IMR-90 (cell line): Measurements from ENCODE around the gene CAPZA3. TPM values are rescaled to one million over a fixed set of nuclear protein-coding genes. Genes with fewer than 3 reads are reported as not detected.

ENCODE experiments used
- ATAC-seq: fragments of 200-7000 bp; cut with Tn5 transposase; 2 replicates; pipeline ENCODE4 v1.9.1; 2020; ENCODE audit warnings: low read depth, mild to moderate bottlenecking, moderate library complexity
- BruUV-seq: library from RNA; stranded (reverse); fragments of 400-500 nt; replicated peaks from 2 replicates; lab custom pipeline; 2021; lab: Mats Ljungman, UMichigan
- CTCF ChIA-PET: fragments of 300-600 bp; formaldehyde crosslinking; extraction: SDS; loops from one replicate; lab custom pipeline; 2021; ENCODE audit warnings: antibody characterized with exemption; lab: Yijun Ruan, JAX
- POLR2A ChIA-PET: fragments of 300-600 bp; sonication (Branson Sonifier 250); formaldehyde crosslinking; loops from one replicate; lab custom pipeline; 2022; ENCODE audit warnings: antibody characterized with exemption; ENCODE audit not compliant: unreplicated experiment; lab: Charles Lee
- DNase-seq: peaks from one replicate; pipeline ENCODE4 v3.0.0; 2013
- H2AFZ ChIP-seq: replicated peaks from 2 replicates; pipeline ENCODE3; 2013; ENCODE audit warnings: low read length, mild to moderate bottlenecking; ENCODE audit not compliant: poor library complexity
- H2AK5ac ChIP-seq: 2 replicates; pipeline ENCODE4 v1.6.1; 2013; ENCODE audit warnings: low read depth, low read length, inconsistent platforms
- H2AK9ac ChIP-seq: replicated peaks from 2 replicates; pipeline ENCODE3; 2013; ENCODE audit warnings: mild to moderate bottlenecking, low read depth, low read length, moderate library complexity; ENCODE audit not compliant: poor library complexity
- H2BK120ac ChIP-seq: 2 replicates; pipeline ENCODE4 v1.6.1; 2013; ENCODE audit warnings: low read depth, low read length, inconsistent platforms
- H2BK15ac ChIP-seq: 3 replicates; pipeline ENCODE4 v1.6.1; 2013; ENCODE audit warnings: low read depth, low read length, inconsistent platforms
- H2BK20ac ChIP-seq: 2 replicates; pipeline ENCODE4 v1.6.1; 2013; ENCODE audit warnings: low read depth, mild to moderate bottlenecking, inconsistent platforms, low read length, moderate library complexity
- H2BK5ac ChIP-seq: 2 replicates; pipeline ENCODE4 v1.6.1; 2013; ENCODE audit warnings: mild to moderate bottlenecking, low read depth, low read length, inconsistent platforms; ENCODE audit not compliant: poor library complexity, severe bottlenecking
- H3K14ac ChIP-seq: replicated peaks from 2 replicates; pipeline ENCODE4 v1.6.1; 2013; ENCODE audit warnings: low read depth, low read length, inconsistent platforms
- H3K18ac ChIP-seq: 2 replicates; pipeline ENCODE4 v1.6.1; 2013; ENCODE audit warnings: low read depth, low read length, control low read depth
- H3K23ac ChIP-seq: 2 replicates; pipeline ENCODE4 v1.6.1; 2013; ENCODE audit warnings: low read depth, low read length, inconsistent platforms
- H3K27ac ChIP-seq: 2 replicates; pipeline ENCODE4 v1.5.1; 2013; ENCODE audit warnings: mild to moderate bottlenecking, control low read depth, low read length; ENCODE audit not compliant: insufficient read depth
- H3K27me3 ChIP-seq: 2 replicates; pipeline ENCODE4 v1.6.1; 2013; ENCODE audit warnings: low read length; ENCODE audit not compliant: control insufficient read depth, insufficient read depth
- H3K36me3 ChIP-seq: 2 replicates; pipeline ENCODE4 v1.6.1; 2013; ENCODE audit warnings: low read length, mixed read lengths; ENCODE audit not compliant: control insufficient read depth, insufficient read depth
- H3K4ac ChIP-seq: 2 replicates; pipeline ENCODE4 v1.6.1; 2013; ENCODE audit warnings: low read depth, low read length, inconsistent platforms
- H3K4me1 ChIP-seq: 2 replicates; pipeline ENCODE4 v1.6.1; 2013; ENCODE audit warnings: low read length, mixed read lengths; ENCODE audit not compliant: control insufficient read depth, insufficient read depth
- H3K4me2 ChIP-seq: 2 replicates; pipeline ENCODE4 v1.6.1; 2013; ENCODE audit warnings: low read depth, mild to moderate bottlenecking, control low read depth, low read length, moderate library complexity
- H3K4me3 ChIP-seq: 2 replicates; pipeline ENCODE4 v1.5.1; 2013; ENCODE audit warnings: low read depth, mild to moderate bottlenecking, control low read depth, low read length, moderate library complexity; ENCODE audit not compliant: insufficient read depth
- H3K56ac ChIP-seq: 2 replicates; pipeline ENCODE4 v1.6.1; 2013; ENCODE audit warnings: low read length, inconsistent platforms; ENCODE audit not compliant: insufficient read depth; ENCODE audit errors: extremely low read depth
- H3K79me1 ChIP-seq, 2 experiments: 2 replicates each; pipeline ENCODE4 v1.6.1; 2013; ENCODE audit warnings: low read length in 2 of 2, inconsistent platforms in 1 of 2, low read depth in 1 of 2
- H3K9ac ChIP-seq: 2 replicates; pipeline ENCODE4 v1.6.1; 2013; ENCODE audit warnings: low read depth, low read length, control low read depth
- H3K9me1 ChIP-seq: 2 replicates; pipeline ENCODE4 v1.6.1; 2013; ENCODE audit warnings: low read length, inconsistent platforms; ENCODE audit not compliant: insufficient read depth
- H3K9me3 ChIP-seq: 2 replicates; pipeline ENCODE4 v1.6.1; 2013; ENCODE audit warnings: low read length; ENCODE audit not compliant: control insufficient read depth, insufficient read depth
- H4K20me1 ChIP-seq: 2 replicates; pipeline ENCODE4 v1.6.1; 2013; ENCODE audit warnings: low read length, inconsistent platforms; ENCODE audit not compliant: insufficient read depth
- H4K5ac ChIP-seq: 2 replicates; pipeline ENCODE4 v1.6.1; 2013; ENCODE audit warnings: mild to moderate bottlenecking, low read depth, low read length, control low read depth
- H4K8ac ChIP-seq, 2 experiments: 2 replicates each; pipeline ENCODE4 v1.6.1; 2013; ENCODE audit warnings: low read depth in 2 of 2, low read length in 2 of 2, control low read depth in 1 of 2, inconsistent platforms in 1 of 2
- H4K91ac ChIP-seq: 2 replicates; pipeline ENCODE4 v1.6.1; 2013; ENCODE audit warnings: low read depth, low read length, inconsistent platforms; ENCODE audit not compliant: insufficient read depth
- MXI1 ChIP-seq: IDR thresholded peaks from 2 replicates; pipeline ENCODE4 v1.6.1; 2012; ENCODE audit warnings: low read depth, mild to moderate bottlenecking, low read length, moderate library complexity, borderline replicate concordance
- WGBS, 2 experiments: methylation state at CpG; one replicate each; pipeline versions ENCODE4 v1.1.5 to v1.1.7; 2013; ENCODE audit warnings: missing lambda C conversion rate in 2 of 2; ENCODE audit not compliant: insufficient read length in 1 of 2; ENCODE audit errors: extremely low coverage in 2 of 2; 5-methylcytosine and 5-hydroxymethylcytosine counted together
- dilution Hi-C: fragments of 300-500 bp; cut with HindIII; formaldehyde crosslinking; loops from one replicate; pipeline ENCODE4 v1.14.3; 2018; ENCODE audit warnings: low sequenced_read_pairs; ENCODE audit not compliant: unreplicated experiment
- in situ Hi-C: fragments of 300-500 bp; cut with MboI; formaldehyde crosslinking; loops from 3 replicates; pipeline ENCODE4 v1.14.3; 2019; ENCODE audit warnings: low sequenced_read_pairs, inconsistent platforms, mixed read lengths
- intact Hi-C: fragments of 100-400 bp; cut with micrococcal nuclease; formaldehyde crosslinking; loops from 2 replicates; pipeline ENCODE4 v1.10.0; 2022
- polyA plus RNA-seq, 3 experiments: library from polyadenylated mRNA; depleted of rRNA; stranded (reverse); fragments of >200 nt; gene quantifications; 2 replicates each; pipeline ENCODE4 v1.2.3, GENCODE V29; 2012; ENCODE audit warnings: low replicate concordance in 1 of 3
- total RNA-seq: library from RNA; depleted of rRNA; stranded (reverse); fragments of >200 nt; gene quantifications from 2 replicates; pipeline ENCODE4 v1.2.3, GENCODE V29; 2012

CAPZA3 gene
- total and polyA plus RNA-seq, 2 of the 4 experiments (the other 2 are of a cell fraction), result not detected

DNA sequence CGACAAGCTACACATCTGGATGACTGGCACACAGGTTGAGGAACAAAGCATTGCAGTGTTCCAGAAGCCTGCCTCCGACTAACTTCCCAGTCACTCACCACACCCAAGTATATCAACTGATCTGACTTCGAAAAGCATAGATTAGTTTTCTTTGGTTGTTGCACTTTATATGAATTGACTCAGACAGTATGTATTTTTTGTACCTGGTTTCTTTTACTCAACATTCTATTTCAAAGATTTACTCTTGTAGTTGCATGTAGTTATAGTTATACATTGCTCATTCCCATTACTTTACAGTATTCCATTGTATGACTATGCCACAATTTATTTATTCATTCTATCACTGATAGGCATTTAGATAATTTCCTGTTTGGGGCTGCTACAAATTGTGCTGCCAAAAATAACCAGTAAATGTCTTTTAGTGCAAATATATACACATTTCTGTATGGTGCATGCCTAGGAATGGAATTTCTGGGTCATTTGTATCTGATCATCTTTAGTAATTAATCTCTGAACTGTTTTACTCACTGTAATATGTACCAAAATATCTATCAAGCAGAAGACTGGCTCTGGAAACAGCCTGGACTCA lies 17.9 kb upstream of the CAPZA3 start:
- ATAC-seq (peak; percentile 86), DNase-seq (peak; percentile 49)
- H3K18ac ChIP-seq, result peak overlapping the region; percentile 92
- H2AK5ac ChIP-seq, result peak overlapping the region; percentile 96
- H3K4ac ChIP-seq, result peak overlapping the region; percentile 91
- no peaks in the 10 kb centered on the region for H3K36me3 ChIP-seq
- H2BK5ac ChIP-seq, result peak overlapping the region; percentile 49
- H2BK120ac ChIP-seq, result peak overlapping the region; percentile 96
- no peak for TF ChIP-seq MXI1
- intact Hi-C loops (loop anchor here (1.0 kb wide), 1 partner anchor 9 kb away; no protein-coding TSS in a partner anchor), dilution Hi-C loops (no loop called here), in situ Hi-C loops (no loop called here)
- H3K4me2 ChIP-seq, result peak overlapping the region; percentile 50
- H3K79me1 ChIP-seq, result no peaks in the 10 kb centered on the region
- ChIA-PET CTCF (interaction anchor here (1.4 kb wide), 1 partner anchor 28 kb away, joined by 3 read pairs; no protein-coding TSS in a partner anchor), POLR2A (no interaction called here)
- peak overlapping the region; percentile 23 to 72; a peak in 3 of 4 replicates for H4K8ac ChIP-seq
- peak overlapping the region; percentile 89 for H4K5ac ChIP-seq
- H3K4me1 ChIP-seq, result peaks cover 3% of the 10 kb centered on the region
- peak overlapping the region; percentile 95; the same call in 2 of the 3 replicates for H2BK15ac ChIP-seq
- no peak overlapping the region for H2AK9ac ChIP-seq
- no peak overlapping the region for H3K56ac ChIP-seq
- H3K9me1 ChIP-seq, result peaks cover 2% of the 10 kb centered on the region
- H3K9me3 ChIP-seq, result no peaks in the 10 kb centered on the region
- peak overlapping the region; percentile 97 for H2BK20ac ChIP-seq
- peak overlapping the region; percentile 73 for H3K27ac ChIP-seq
- H3K9ac ChIP-seq, result no peak overlapping the region
- H3K14ac ChIP-seq, result peak overlapping the region; percentile 98
- no peaks in the 10 kb centered on the region for H4K20me1 ChIP-seq
- H3K27me3 ChIP-seq, result no peaks in the 10 kb centered on the region
- H2AFZ ChIP-seq, result peak overlapping the region; percentile 47
- no CpG with 5 or more reads among the region's 3 CpGs for WGBS, 2 experiments
- peak overlapping the region; percentile 79 for H3K23ac ChIP-seq
- H4K91ac ChIP-seq, result peak overlapping the region; percentile 73; the same call in 1 of the 2 replicates
- BruUV-seq, result no TSS peak
- H3K4me3 ChIP-seq, result no peak overlapping the region
